Mesendoderm (in vitro differentiated cells): ENCODE measurements around the gene GET3.

ENCODE experiments used
- DNase-seq: peaks from one replicate; pipeline ENCODE4 v3.0.0; 2013
- H2AK5ac ChIP-seq: 2 replicates; pipeline ENCODE4 v1.6.1; 2013; ENCODE audit warnings: low read length, inconsistent platforms
- H2BK120ac ChIP-seq: 2 replicates; pipeline ENCODE4 v1.6.1; 2013; ENCODE audit warnings: low read depth, mild to moderate bottlenecking, low read length, moderate library complexity, mixed read lengths
- H2BK15ac ChIP-seq: replicated peaks from 2 replicates; pipeline ENCODE4 v1.6.1; 2013; ENCODE audit warnings: low read depth, mild to moderate bottlenecking, moderate library complexity
- H2BK5ac ChIP-seq: 2 replicates; pipeline ENCODE4 v1.6.1; 2013; ENCODE audit warnings: low read length, inconsistent platforms
- H3K18ac ChIP-seq: 2 replicates; pipeline ENCODE4 v1.6.1; 2013; ENCODE audit warnings: mild to moderate bottlenecking, low read length, mixed read lengths
- H3K23ac ChIP-seq: one replicate; pipeline ENCODE4 v1.6.1; 2013; ENCODE audit warnings: low read length
- H3K27ac ChIP-seq: 2 replicates; pipeline ENCODE4 v1.5.1; 2013; ENCODE audit warnings: low read depth, mild to moderate bottlenecking, inconsistent platforms, low read length, moderate library complexity
- H3K27me3 ChIP-seq: 2 replicates; pipeline ENCODE4 v1.6.1; 2013; ENCODE audit warnings: low read length, control low read depth, mild to moderate bottlenecking, inconsistent platforms; ENCODE audit not compliant: insufficient read depth, poor library complexity
- H3K36me3 ChIP-seq: 2 replicates; pipeline ENCODE4 v1.6.1; 2013; ENCODE audit warnings: low read length, inconsistent platforms; ENCODE audit not compliant: control insufficient read depth, insufficient read depth
- H3K4ac ChIP-seq: one replicate; pipeline ENCODE4 v1.6.1; 2013; ENCODE audit warnings: low read depth, mild to moderate bottlenecking, low read length, moderate library complexity
- H3K4me1 ChIP-seq: 2 replicates; pipeline ENCODE4 v1.6.1; 2013; ENCODE audit warnings: low read depth, low read length, inconsistent platforms; ENCODE audit not compliant: control insufficient read depth
- H3K4me2 ChIP-seq: 2 replicates; pipeline ENCODE4 v1.6.1; 2013; ENCODE audit warnings: low read length
- H3K4me3 ChIP-seq: 2 replicates; pipeline ENCODE4 v1.5.1; 2013; ENCODE audit warnings: mild to moderate bottlenecking, low read length
- H3K56ac ChIP-seq: one replicate; pipeline ENCODE4 v1.6.1; 2013; ENCODE audit warnings: low read length
- H3K79me1 ChIP-seq: 2 replicates; pipeline ENCODE4 v1.6.1; 2013; ENCODE audit warnings: low read length, inconsistent platforms
- H3K79me2 ChIP-seq: 2 replicates; pipeline ENCODE4 v1.6.1; 2013; ENCODE audit warnings: mild to moderate bottlenecking, low read length; ENCODE audit not compliant: control insufficient read depth, insufficient read depth
- H3K9ac ChIP-seq: 2 replicates; pipeline ENCODE4 v1.6.1; 2013; ENCODE audit warnings: low read length, inconsistent platforms
- H4K5ac ChIP-seq: one replicate; pipeline ENCODE4 v1.6.1; 2013; ENCODE audit warnings: low read length
- H4K8ac ChIP-seq: one replicate; pipeline ENCODE4 v1.6.1; 2013; ENCODE audit warnings: low read depth, mild to moderate bottlenecking, control low read depth, low read length, moderate library complexity
- WGBS: extraction: QIAGEN DNeasy Blood & Tissue Kit; methylation state at CpG from one replicate; pipeline ENCODE4 v1.1.7; 2013; ENCODE audit warnings: low lambda C conversion rate, missing lambda C conversion rate; ENCODE audit not compliant: insufficient coverage; ENCODE audit errors: extremely low coverage; 5-methylcytosine and 5-hydroxymethylcytosine counted together

Gene GET3

GRCh38 chr19:12786952-12787351, 49.7 kb downstream of the GET3 start:
- no peak overlapping the region for H2AK5ac ChIP-seq
- no peak overlapping the region for H3K4ac ChIP-seq
- H2BK120ac ChIP-seq: no peak overlapping the region
- no CpG with 5 or more reads among the region's 3 CpGs for WGBS
- H3K79me2 ChIP-seq: no peaks in the 10 kb centered on the region
- no peak overlapping the region for H2BK15ac ChIP-seq
- no peak overlapping the region for H3K18ac ChIP-seq
- H3K36me3 ChIP-seq: no peaks in the 10 kb centered on the region
- DNase-seq: no peak
- no peak overlapping the region for H3K23ac ChIP-seq
- no peak overlapping the region for H3K56ac ChIP-seq
- H3K4me2 ChIP-seq: no peak overlapping the region
- H3K4me1 ChIP-seq: peaks cover 21% of the 10 kb centered on the region
- no peaks in the 10 kb centered on the region for H3K79me1 ChIP-seq
- no peaks in the 10 kb centered on the region for H3K27me3 ChIP-seq
- no peak overlapping the region for H3K27ac ChIP-seq
- no peak overlapping the region for H4K5ac ChIP-seq
- no peak overlapping the region for H4K8ac ChIP-seq
- no peak overlapping the region for H3K9ac ChIP-seq
- no peak overlapping the region for H3K4me3 ChIP-seq
- H2BK5ac ChIP-seq: no peak overlapping the region

DNA sequence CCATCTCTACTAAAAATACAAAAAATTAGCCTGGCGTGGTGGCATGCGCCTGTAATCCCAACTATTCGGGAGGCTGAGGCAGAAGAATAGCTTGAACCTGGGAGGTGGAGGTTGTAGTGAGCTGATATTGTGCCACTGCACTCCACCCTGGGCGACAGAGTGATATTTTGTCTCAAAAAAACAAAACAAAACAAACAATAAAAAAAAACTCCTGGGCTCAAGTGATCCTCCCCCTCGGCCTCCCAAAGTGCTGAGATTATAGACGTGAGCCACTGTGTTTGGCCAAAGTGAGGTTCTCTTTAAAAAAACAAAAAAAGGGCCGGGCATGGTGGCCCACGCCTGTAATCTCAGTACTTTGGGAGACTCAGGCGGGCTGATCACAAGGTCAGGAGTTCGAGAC, 50.2 kb downstream of the GET3 start:
- Histone ChIP-seq H3K36me3 (no peaks in the 10 kb centered on the region), H3K79me2 (no peaks in the 10 kb centered on the region), H3K4me3 (no peak overlapping the region), H3K4ac (no peak overlapping the region), H2BK5ac (no peak overlapping the region), H3K56ac (no peak overlapping the region), H3K27ac (no peak overlapping the region), H3K27me3 (no peaks in the 10 kb centered on the region), H3K18ac (no peak overlapping the region), H2BK15ac (no peak overlapping the region), H4K5ac (no peak overlapping the region), H3K4me1 (peaks cover 21% of the 10 kb centered on the region), H2AK5ac (no peak overlapping the region), H3K79me1 (no peaks in the 10 kb centered on the region), H3K4me2 (no peak overlapping the region), H2BK120ac (no peak overlapping the region), H4K8ac (no peak overlapping the region), H3K9ac (no peak overlapping the region), H3K23ac (no peak overlapping the region)
- DNase-seq: no peak
- no CpG with 5 or more reads among the region's 10 CpGs for WGBS

DNA sequence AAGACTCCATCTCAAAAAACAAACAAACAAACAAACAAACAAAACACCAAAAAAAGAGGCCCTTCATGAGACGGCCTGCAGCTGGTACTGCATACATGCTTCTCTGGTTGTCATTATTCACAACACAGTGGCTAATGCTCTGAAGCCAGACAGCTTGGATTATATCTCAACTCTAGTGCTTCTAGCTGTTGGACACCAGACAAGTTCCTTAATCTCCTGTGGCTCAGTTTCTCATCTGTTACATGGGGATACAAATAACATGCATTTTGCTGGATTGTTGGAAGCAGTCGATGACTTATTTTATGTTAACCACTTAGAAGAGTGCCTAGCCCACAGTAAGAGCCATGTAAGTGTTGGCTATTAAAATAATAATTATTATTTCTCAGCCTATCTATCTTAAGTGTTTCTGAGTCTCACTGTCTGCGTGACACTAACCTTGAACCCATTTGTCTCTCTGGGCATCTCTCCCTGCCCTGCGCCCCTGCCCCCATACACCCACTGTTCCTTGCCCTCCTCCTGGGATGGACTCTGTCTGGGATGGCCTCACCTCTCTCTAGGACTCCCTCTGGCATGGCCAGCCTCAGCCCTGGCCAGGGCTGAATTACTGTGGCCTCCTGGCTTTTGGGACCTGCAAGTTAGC, 50.9 kb downstream of the GET3 start:
- no peak for DNase-seq
- H4K8ac ChIP-seq: no peak overlapping the region
- H3K79me2 ChIP-seq: peaks cover 1% of the 10 kb centered on the region
- no peak overlapping the region for H2BK15ac ChIP-seq
- H3K4me3 ChIP-seq: no peak overlapping the region
- H2AK5ac ChIP-seq: peak overlapping the region; percentile 72
- H3K4ac ChIP-seq: no peak overlapping the region
- peaks cover 21% of the 10 kb centered on the region for H3K4me1 ChIP-seq
- no peaks in the 10 kb centered on the region for H3K27me3 ChIP-seq
- peak overlapping the region; percentile 85 for H2BK5ac ChIP-seq
- WGBS: no CpG with 5 or more reads among the region's 4 CpGs
- peak overlapping the region; percentile 71 for H3K9ac ChIP-seq
- peak overlapping the region; percentile 6 for H3K23ac ChIP-seq
- H3K18ac ChIP-seq: peak overlapping the region; percentile 33
- H3K56ac ChIP-seq: peak overlapping the region; percentile 84
- H3K27ac ChIP-seq: peak overlapping the region; percentile 15
- peaks cover 2% of the 10 kb centered on the region for H3K79me1 ChIP-seq
- H3K36me3 ChIP-seq: no peaks in the 10 kb centered on the region
- no peak overlapping the region for H4K5ac ChIP-seq
- H3K4me2 ChIP-seq: no peak overlapping the region
- H2BK120ac ChIP-seq: no peak overlapping the region

- Histone ChIP-seq H3K4me1 (peaks cover 17% of the 10 kb centered on the region), H3K27me3 (no peaks in the 10 kb centered on the region), H4K8ac (no peak overlapping the region), H3K56ac (peak overlapping the region; percentile 84), H3K4me2 (peak overlapping the region; percentile 37), H2BK120ac (no peak overlapping the region), H3K18ac (peak overlapping the region; percentile 33), H2BK5ac (peak overlapping the region; percentile 85), H2AK5ac (peak overlapping the region; percentile 72), H4K5ac (no peak overlapping the region), H3K27ac (peak overlapping the region; percentile 15), H3K9ac (peak overlapping the region; percentile 71), H3K79me2 (peaks cover 1% of the 10 kb centered on the region), H2BK15ac (no peak overlapping the region), H3K23ac (no peak overlapping the region), H3K4me3 (no peak overlapping the region), H3K36me3 (no peaks in the 10 kb centered on the region), H3K79me1 (peaks cover 2% of the 10 kb centered on the region), H3K4ac (no peak overlapping the region)
- peak; percentile 73 for DNase-seq
- WGBS: no CpG with 5 or more reads among the region's 12 CpGs
These were observed 51.4 kb downstream of the GET3 start for GRCh38 chr19:12788682-12789097.

- H3K27me3 ChIP-seq: no peaks in the 10 kb centered on the region
- H3K4me1 ChIP-seq: peaks cover 17% of the 10 kb centered on the region
- DNase-seq: peak; percentile 58
- no peak overlapping the region for H3K4me3 ChIP-seq
- peak overlapping the region; percentile 94 for H3K18ac ChIP-seq
- H2BK120ac ChIP-seq: peak overlapping the region; percentile 55
- H3K4ac ChIP-seq: peak overlapping the region; percentile 64
- peak overlapping the region; percentile 37 for H3K4me2 ChIP-seq
- H3K79me2 ChIP-seq: peaks cover 1% of the 10 kb centered on the region
- no peak overlapping the region for H4K5ac ChIP-seq
- no peak overlapping the region for H2AK5ac ChIP-seq
- peaks cover 2% of the 10 kb centered on the region for H3K79me1 ChIP-seq
- H3K56ac ChIP-seq: peak overlapping the region; percentile 84
- no peak overlapping the region for H4K8ac ChIP-seq
- peak overlapping the region; percentile 71 for H3K9ac ChIP-seq
- WGBS: no CpG with 5 or more reads among the region's 46 CpGs
- no peaks in the 10 kb centered on the region for H3K36me3 ChIP-seq
- H3K27ac ChIP-seq: peak overlapping the region; percentile 15
- no peak overlapping the region for H3K23ac ChIP-seq
- peak overlapping the region; percentile 5 for H2BK5ac ChIP-seq
- H2BK15ac ChIP-seq: no peak overlapping the region
These were observed 52.0 kb downstream of the GET3 start for GRCh38 chr19:12789098-12789903.
